Fibroblast of skin of back (primary cell): Measurements from ENCODE around the gene ZNF407.

Source experiments
- DNase-seq: peaks from one replicate; pipeline ENCODE4 v3.0.0-alpha.2; 2013

ZNF407 gene

GRCh38 chr18:74679006-74679678 is 81.5 kb downstream of the ZNF407 start:
- DNase-seq = no peak

- no peak for DNase-seq
These were observed 82.0 kb downstream of the ZNF407 start for GRCh38 chr18:74679679-74680076.

- DNase-seq = no peak
These were observed 84.7 kb downstream of the ZNF407 start for GRCh38 chr18:74682141-74682990.

- DNase-seq = peak; percentile 15
These were observed 85.3 kb downstream of the ZNF407 start for GRCh38 chr18:74682991-74683297.

- DNase-seq = no peak
These were observed 85.9 kb downstream of the ZNF407 start for GRCh38 chr18:74683573-74683972.

- DNase-seq = peak; percentile 80
These were observed 91.6 kb downstream of the ZNF407 start for GRCh38 chr18:74689251-74689650.

DNA sequence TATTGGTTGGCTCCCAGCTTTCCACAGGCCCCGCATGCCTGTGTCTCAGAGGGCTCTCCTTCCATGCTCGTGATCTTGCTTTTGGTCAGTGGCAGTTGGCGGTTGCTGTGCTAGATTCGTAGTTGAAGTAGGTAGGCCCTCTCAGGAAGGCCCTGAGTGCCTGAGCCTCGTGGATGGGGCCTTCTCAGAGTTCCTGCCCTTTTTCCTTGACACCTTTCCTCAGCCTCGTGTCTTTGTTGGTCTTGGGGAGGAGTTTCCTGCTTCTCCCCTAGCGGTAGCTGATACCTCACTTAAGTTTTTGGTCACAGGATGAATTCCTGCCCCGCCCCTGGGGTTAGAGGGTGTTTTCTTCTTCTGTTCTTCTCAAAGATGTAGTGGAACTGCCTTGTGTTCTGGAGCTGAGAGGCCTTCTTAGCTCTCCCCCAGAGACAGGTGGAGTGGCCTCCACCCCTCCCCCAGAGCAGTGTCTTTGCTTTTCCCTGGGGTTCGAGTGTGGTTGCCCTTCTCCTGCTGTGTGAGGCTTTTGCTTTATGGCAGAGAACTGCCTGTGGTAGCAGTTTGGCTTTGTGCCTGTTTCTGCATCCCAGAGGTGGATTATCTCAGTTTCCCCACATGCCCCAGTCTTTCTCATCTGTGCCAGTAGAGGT is 94.8 kb downstream of the ZNF407 start:
- no peak for DNase-seq

GRCh38 chr18:74694436-74694835 is 96.8 kb downstream of the ZNF407 start:
- no peak for DNase-seq

- no peak for DNase-seq
These were observed 97.5 kb downstream of the ZNF407 start for GRCh38 chr18:74695170-74695569.

GRCh38 chr18:74698881-74699280 is 101.2 kb downstream of the ZNF407 start:
- no peak for DNase-seq

DNA sequence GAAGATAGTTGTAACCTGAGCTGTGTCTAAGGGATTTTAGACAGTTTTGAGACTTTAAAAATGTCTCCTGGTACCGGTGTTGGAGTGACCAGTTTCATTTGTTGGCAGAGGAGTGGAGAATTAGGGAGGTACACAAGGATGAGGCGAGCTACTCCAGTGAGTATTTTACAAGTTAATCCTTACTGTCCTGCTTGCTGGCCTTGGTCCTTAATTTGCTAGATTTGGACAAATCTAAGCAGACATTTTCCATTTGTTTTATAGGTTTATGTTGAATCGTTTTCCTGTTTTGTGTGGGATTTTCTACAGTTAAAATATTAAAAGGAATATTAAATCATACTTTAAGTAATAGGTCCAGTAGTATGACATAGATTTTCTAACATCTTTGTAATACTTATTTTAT is 101.8 kb downstream of the ZNF407 start:
- no peak for DNase-seq

- no peak for DNase-seq
These were observed 105.3 kb downstream of the ZNF407 start for GRCh38 chr18:74702950-74703349.

- DNase-seq = no peak
These were observed 110.5 kb downstream of the ZNF407 start for GRCh38 chr18:74708169-74708568.

- DNase-seq = no peak
These were observed 111.8 kb downstream of the ZNF407 start for GRCh38 chr18:74709452-74709851.

- no peak for DNase-seq
These were observed 116.5 kb downstream of the ZNF407 start for GRCh38 chr18:74714120-74714519.

DNA sequence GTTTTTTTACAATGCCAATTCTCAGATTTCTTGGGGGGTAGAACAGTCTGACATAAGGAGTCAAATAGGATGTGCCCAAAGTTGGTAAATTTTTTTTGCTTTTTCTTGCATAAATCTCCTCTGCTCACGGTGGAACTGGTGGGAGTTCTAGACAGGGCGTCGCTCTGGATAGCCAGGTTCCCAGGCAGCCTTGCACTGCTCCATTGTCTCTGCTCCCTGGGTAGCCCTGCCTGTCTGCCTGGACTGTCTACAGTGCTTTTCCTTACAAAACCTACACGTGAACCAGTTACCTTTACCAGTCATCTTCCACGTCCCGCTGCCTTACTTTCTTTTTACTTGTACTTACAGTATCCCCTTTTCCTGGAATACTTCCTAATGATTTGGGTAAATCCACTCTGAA is 117.1 kb downstream of the ZNF407 start:
- no peak for DNase-seq

DNA sequence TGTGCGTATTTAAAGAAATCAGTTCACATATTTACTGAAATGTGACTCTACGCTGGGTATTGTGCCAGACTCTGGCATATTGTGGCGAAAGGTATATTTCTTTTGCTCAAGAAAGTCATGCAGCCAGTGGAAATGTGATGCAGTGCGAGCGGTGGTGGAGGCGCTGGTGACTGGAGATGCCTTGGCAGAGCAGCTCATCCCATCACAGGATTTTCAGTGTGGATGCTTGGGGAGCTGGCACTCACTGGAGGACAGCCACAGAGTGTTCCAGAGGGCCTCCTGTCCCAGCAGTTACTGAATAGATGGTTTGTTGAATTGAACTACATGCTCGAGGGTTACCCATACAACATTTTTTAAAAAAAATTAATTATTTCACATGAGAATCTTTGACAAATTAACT is 117.6 kb downstream of the ZNF407 start:
- DNase-seq = no peak

GRCh38 chr18:74715865-74716712 is 118.4 kb downstream of the ZNF407 start:
- no peak for DNase-seq

GRCh38 chr18:74718312-74718711 is 120.6 kb downstream of the ZNF407 start:
- no peak for DNase-seq

DNA sequence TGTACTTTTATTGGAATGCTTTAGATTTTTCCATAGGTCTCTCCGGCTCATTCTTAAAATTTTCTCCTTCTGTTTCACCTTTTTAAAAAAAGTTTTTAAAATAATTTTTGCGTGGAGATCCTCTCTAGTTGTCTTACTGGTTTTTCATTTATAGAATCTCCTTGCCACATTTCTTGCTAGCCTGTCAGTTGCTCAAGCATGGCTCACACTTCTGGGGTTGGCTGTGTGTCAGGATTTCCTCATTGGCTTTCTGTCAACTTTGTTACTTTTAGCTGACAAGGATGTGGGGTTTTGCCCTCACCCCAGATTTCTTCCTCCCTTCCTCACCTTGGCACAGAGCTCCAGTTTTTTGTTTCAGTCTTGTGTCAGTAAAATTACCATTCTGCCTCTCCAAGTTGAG is 124.6 kb downstream of the ZNF407 start:
- DNase-seq = peak; percentile 15

- peak; percentile 25 for DNase-seq
These were observed 126.5 kb downstream of the ZNF407 start for GRCh38 chr18:74724186-74724585.

- DNase-seq = no peak
These were observed 128.0 kb downstream of the ZNF407 start for GRCh38 chr18:74725690-74726089.

GRCh38 chr18:74728586-74728985 is 130.9 kb downstream of the ZNF407 start:
- DNase-seq = no peak
